ENCODE results near the gene NLRC3.

DNA sequence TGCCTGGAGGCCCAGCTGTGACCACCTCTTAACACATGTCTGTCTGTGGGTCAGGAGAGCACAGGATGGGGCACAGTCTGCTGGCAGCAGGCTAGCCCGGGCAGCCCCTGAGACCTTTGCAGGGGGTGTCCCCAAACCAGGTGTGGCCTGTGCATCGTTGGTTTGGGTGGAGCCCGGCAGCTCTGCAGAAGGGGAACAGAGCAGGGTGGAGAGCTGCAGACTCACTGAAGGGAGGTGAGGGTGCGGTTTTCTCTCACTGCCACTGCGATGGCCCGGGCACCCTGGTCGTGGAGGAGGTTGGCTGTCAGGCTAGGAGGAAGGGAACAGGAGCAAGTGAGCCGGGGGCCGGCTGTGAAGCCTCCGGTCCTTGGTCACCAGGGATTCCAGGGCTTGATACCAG is 28.8 kb downstream of the NLRC3 start:
- TF ChIP-seq, protein P1, sequence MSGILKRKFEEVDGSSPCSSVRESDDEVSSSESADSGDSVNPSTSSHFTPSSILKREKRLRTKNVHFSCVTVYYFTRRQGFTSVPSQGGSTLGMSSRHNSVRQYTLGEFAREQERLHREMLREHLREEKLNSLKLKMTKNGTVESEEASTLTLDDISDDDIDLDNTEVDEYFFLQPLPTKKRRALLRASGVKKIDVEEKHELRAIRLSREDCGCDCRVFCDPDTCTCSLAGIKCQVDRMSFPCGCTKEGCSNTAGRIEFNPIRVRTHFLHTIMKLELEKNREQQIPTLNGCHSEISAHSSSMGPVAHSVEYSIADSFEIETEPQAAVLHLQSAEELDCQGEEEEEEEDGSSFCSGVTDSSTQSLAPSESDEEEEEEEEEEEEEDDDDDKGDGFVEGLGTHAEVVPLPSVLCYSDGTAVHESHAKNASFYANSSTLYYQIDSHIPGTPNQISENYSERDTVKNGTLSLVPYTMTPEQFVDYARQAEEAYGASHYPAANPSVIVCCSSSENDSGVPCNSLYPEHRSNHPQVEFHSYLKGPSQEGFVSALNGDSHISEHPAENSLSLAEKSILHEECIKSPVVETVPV (CRISPR knock-in tag; IDR thresholded peaks at IDR 0.05), result no peak
- TF ChIP-seq OSR1 (CRISPR knock-in tag; IDR thresholded peaks at IDR 0.05), result no peak
- TF ChIP-seq, protein P2, sequence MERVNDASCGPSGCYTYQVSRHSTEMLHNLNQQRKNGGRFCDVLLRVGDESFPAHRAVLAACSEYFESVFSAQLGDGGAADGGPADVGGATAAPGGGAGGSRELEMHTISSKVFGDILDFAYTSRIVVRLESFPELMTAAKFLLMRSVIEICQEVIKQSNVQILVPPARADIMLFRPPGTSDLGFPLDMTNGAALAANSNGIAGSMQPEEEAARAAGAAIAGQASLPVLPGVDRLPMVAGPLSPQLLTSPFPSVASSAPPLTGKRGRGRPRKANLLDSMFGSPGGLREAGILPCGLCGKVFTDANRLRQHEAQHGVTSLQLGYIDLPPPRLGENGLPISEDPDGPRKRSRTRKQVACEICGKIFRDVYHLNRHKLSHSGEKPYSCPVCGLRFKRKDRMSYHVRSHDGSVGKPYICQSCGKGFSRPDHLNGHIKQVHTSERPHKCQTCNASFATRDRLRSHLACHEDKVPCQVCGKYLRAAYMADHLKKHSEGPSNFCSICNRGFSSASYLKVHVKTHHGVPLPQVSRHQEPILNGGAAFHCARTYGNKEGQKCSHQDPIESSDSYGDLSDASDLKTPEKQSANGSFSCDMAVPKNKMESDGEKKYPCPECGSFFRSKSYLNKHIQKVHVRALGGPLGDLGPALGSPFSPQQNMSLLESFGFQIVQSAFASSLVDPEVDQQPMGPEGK (CRISPR knock-in tag; IDR thresholded peaks at IDR 0.05; ENCODE audit: borderline replicate concordance), result no peak
- no peak for TF ChIP-seq TOX (CRISPR knock-in tag; IDR thresholded peaks at IDR 0.05; ENCODE audit: borderline replicate concordance)
- no peak for TF ChIP-seq ESRRG (CRISPR knock-in tag; IDR thresholded peaks at IDR 0.05)
- no peak for TF ChIP-seq ZNF565 (CRISPR knock-in tag; conservative IDR thresholded peaks at IDR 0.05; ENCODE audit: low read depth)
- no peak for TF ChIP-seq TCF4 (CRISPR knock-in tag; IDR thresholded peaks at IDR 0.05; ENCODE audit: borderline replicate concordance)
- TF ChIP-seq ZFP3 (CRISPR knock-in tag; IDR thresholded peaks at IDR 0.05), result no peak
- TF ChIP-seq, protein P3, sequence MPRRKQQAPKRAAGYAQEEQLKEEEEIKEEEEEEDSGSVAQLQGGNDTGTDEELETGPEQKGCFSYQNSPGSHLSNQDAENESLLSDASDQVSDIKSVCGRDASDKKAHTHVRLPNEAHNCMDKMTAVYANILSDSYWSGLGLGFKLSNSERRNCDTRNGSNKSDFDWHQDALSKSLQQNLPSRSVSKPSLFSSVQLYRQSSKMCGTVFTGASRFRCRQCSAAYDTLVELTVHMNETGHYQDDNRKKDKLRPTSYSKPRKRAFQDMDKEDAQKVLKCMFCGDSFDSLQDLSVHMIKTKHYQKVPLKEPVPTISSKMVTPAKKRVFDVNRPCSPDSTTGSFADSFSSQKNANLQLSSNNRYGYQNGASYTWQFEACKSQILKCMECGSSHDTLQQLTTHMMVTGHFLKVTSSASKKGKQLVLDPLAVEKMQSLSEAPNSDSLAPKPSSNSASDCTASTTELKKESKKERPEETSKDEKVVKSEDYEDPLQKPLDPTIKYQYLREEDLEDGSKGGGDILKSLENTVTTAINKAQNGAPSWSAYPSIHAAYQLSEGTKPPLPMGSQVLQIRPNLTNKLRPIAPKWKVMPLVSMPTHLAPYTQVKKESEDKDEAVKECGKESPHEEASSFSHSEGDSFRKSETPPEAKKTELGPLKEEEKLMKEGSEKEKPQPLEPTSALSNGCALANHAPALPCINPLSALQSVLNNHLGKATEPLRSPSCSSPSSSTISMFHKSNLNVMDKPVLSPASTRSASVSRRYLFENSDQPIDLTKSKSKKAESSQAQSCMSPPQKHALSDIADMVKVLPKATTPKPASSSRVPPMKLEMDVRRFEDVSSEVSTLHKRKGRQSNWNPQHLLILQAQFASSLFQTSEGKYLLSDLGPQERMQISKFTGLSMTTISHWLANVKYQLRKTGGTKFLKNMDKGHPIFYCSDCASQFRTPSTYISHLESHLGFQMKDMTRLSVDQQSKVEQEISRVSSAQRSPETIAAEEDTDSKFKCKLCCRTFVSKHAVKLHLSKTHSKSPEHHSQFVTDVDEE (CRISPR knock-in tag; IDR thresholded peaks at IDR 0.05), result no peak
